Measurements from ENCODE around the gene B4GALT5.

DNA sequence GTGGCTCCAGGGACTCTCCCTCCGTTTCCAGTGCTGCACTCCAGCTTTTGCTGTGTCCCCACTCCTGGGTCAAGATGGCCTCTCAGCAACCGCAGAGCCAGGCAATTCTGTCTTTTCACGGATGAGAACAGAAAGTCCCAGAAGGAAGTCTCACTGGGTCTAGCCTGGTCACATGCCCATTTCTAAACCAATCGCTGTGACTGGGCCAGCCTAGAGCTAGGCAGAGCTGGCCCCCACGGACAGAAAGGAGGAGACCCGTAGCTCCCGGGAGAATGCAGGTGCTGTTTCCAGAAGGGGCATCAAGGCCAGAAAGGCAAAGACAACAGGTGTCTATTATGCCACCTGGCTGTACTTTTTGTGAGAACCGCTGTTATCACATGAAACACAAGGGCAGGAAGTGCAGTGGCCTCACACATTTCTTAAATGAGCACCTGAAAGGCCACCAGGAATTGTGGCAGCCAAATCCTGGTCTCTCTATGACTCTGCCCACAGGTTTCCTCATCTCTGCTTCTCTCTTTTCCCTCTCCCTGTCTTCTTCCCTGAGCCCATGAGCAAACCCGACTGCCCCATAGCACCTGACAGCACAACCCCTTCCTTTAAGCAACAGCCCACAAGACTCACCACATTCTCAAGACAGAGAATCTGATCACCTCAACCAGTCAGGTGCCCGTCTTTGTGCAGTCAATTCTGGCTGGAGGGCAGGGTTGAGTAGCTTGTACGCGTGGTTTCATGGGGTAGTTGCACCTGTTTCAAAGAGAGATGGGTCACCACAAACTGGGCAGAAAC lies 37.1 kb upstream of the B4GALT5 start:
- TF ChIP-seq POLR2AphosphoS5 (IDR thresholded peaks at IDR 0.05; ENCODE audit: low read depth) (peak; percentile 23), GABPA (IDR thresholded peaks at IDR 0.05; ENCODE audit: low read depth) (no peak)
- TF ChIP-seq, protein P1, sequence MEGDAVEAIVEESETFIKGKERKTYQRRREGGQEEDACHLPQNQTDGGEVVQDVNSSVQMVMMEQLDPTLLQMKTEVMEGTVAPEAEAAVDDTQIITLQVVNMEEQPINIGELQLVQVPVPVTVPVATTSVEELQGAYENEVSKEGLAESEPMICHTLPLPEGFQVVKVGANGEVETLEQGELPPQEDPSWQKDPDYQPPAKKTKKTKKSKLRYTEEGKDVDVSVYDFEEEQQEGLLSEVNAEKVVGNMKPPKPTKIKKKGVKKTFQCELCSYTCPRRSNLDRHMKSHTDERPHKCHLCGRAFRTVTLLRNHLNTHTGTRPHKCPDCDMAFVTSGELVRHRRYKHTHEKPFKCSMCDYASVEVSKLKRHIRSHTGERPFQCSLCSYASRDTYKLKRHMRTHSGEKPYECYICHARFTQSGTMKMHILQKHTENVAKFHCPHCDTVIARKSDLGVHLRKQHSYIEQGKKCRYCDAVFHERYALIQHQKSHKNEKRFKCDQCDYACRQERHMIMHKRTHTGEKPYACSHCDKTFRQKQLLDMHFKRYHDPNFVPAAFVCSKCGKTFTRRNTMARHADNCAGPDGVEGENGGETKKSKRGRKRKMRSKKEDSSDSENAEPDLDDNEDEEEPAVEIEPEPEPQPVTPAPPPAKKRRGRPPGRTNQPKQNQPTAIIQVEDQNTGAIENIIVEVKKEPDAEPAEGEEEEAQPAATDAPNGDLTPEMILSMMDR (IDR thresholded peaks at IDR 0.05; ENCODE audit: insufficient read depth, low read length) = no peak
- TF ChIP-seq, protein P2, sequence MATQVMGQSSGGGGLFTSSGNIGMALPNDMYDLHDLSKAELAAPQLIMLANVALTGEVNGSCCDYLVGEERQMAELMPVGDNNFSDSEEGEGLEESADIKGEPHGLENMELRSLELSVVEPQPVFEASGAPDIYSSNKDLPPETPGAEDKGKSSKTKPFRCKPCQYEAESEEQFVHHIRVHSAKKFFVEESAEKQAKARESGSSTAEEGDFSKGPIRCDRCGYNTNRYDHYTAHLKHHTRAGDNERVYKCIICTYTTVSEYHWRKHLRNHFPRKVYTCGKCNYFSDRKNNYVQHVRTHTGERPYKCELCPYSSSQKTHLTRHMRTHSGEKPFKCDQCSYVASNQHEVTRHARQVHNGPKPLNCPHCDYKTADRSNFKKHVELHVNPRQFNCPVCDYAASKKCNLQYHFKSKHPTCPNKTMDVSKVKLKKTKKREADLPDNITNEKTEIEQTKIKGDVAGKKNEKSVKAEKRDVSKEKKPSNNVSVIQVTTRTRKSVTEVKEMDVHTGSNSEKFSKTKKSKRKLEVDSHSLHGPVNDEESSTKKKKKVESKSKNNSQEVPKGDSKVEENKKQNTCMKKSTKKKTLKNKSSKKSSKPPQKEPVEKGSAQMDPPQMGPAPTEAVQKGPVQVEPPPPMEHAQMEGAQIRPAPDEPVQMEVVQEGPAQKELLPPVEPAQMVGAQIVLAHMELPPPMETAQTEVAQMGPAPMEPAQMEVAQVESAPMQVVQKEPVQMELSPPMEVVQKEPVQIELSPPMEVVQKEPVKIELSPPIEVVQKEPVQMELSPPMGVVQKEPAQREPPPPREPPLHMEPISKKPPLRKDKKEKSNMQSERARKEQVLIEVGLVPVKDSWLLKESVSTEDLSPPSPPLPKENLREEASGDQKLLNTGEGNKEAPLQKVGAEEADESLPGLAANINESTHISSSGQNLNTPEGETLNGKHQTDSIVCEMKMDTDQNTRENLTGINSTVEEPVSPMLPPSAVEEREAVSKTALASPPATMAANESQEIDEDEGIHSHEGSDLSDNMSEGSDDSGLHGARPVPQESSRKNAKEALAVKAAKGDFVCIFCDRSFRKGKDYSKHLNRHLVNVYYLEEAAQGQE (IDR thresholded peaks at IDR 0.05; ENCODE audit: insufficient replicate concordance, low read depth) = no peak
